ENCODE data around the gene ZMYND8. TPM values are rescaled to one million over a fixed set of nuclear protein-coding genes. Genes with fewer than 3 reads are reported as not detected.

Gene ZMYND8
- polyA plus RNA-seq, 1 donor from 2014 or later: 16.8 TPM

- H3K36me3 ChIP-seq (ENCODE audit: insufficient read depth, low read length): peaks cover 21% of the 10 kb centered on the region
- H3K9ac ChIP-seq (ENCODE audit: low read length): no peak overlapping the region
- TF ChIP-seq MXI1 (conservative IDR thresholded peaks at IDR 0.05; ENCODE audit: poor library complexity, severe bottlenecking): no peak
- TF ChIP-seq POLR2AphosphoS5 (IDR thresholded peaks at IDR 0.05): no peak
- no peak for TF ChIP-seq CTCF (IDR thresholded peaks at IDR 0.05; ENCODE audit: poor library complexity, severe bottlenecking)
- TF ChIP-seq, protein P1, sequence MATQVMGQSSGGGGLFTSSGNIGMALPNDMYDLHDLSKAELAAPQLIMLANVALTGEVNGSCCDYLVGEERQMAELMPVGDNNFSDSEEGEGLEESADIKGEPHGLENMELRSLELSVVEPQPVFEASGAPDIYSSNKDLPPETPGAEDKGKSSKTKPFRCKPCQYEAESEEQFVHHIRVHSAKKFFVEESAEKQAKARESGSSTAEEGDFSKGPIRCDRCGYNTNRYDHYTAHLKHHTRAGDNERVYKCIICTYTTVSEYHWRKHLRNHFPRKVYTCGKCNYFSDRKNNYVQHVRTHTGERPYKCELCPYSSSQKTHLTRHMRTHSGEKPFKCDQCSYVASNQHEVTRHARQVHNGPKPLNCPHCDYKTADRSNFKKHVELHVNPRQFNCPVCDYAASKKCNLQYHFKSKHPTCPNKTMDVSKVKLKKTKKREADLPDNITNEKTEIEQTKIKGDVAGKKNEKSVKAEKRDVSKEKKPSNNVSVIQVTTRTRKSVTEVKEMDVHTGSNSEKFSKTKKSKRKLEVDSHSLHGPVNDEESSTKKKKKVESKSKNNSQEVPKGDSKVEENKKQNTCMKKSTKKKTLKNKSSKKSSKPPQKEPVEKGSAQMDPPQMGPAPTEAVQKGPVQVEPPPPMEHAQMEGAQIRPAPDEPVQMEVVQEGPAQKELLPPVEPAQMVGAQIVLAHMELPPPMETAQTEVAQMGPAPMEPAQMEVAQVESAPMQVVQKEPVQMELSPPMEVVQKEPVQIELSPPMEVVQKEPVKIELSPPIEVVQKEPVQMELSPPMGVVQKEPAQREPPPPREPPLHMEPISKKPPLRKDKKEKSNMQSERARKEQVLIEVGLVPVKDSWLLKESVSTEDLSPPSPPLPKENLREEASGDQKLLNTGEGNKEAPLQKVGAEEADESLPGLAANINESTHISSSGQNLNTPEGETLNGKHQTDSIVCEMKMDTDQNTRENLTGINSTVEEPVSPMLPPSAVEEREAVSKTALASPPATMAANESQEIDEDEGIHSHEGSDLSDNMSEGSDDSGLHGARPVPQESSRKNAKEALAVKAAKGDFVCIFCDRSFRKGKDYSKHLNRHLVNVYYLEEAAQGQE (IDR thresholded peaks at IDR 0.05; ENCODE audit: borderline replicate concordance): no peak
- TF ChIP-seq SMC3 (conservative IDR thresholded peaks at IDR 0.05; ENCODE audit: poor library complexity): no peak
- no peak for TF ChIP-seq RAD21 (conservative IDR thresholded peaks at IDR 0.05)
- TF ChIP-seq EP300 (conservative IDR thresholded peaks at IDR 0.05; ENCODE audit: poor library complexity, severe bottlenecking): no peak
- no peak for TF ChIP-seq TAF1 (IDR thresholded peaks at IDR 0.05; ENCODE audit: low read depth)
- TF ChIP-seq EZH2 (IDR thresholded peaks at IDR 0.05; ENCODE audit: borderline replicate concordance, insufficient read depth, low read length, poor library complexity, severe bottlenecking): no peak
Observed at GRCh38 chr20:47248448-47248966, 108.0 kb downstream of the ZMYND8 start.

DNA sequence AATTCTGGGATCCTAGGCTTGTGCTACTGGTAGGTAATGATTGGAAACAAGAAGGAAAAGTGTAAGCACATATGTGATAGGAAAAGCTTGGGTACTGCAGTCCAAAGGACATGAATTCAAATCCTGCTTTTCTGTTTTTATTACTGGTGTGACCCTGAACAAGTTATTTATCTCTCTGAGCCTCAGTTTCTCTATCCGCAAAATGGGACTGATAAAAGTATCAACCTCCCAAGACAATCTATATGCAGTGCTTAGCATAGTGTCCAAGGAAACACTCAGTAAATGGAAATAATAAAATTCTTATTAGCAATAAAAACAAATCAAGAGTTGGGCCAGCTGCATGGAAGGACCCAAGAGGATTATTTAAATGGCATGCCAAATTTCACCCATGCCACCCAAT, 108.5 kb downstream of the ZMYND8 start:
- TF ChIP-seq CTCF (IDR thresholded peaks at IDR 0.05; ENCODE audit: poor library complexity, severe bottlenecking): no peak
- no peak for TF ChIP-seq EZH2 (IDR thresholded peaks at IDR 0.05; ENCODE audit: borderline replicate concordance, insufficient read depth, low read length, poor library complexity, severe bottlenecking)
- no peak for TF ChIP-seq TAF1 (IDR thresholded peaks at IDR 0.05; ENCODE audit: low read depth)
- TF ChIP-seq SMC3 (conservative IDR thresholded peaks at IDR 0.05; ENCODE audit: poor library complexity): no peak
- TF ChIP-seq EP300 (conservative IDR thresholded peaks at IDR 0.05; ENCODE audit: poor library complexity, severe bottlenecking): no peak
- TF ChIP-seq MXI1 (conservative IDR thresholded peaks at IDR 0.05; ENCODE audit: poor library complexity, severe bottlenecking): no peak
- TF ChIP-seq, protein P1 (IDR thresholded peaks at IDR 0.05; ENCODE audit: borderline replicate concordance): no peak
- TF ChIP-seq POLR2AphosphoS5 (IDR thresholded peaks at IDR 0.05): no peak
- no peak for TF ChIP-seq RAD21 (conservative IDR thresholded peaks at IDR 0.05)
- H3K36me3 ChIP-seq (ENCODE audit: insufficient read depth, low read length): peaks cover 21% of the 10 kb centered on the region

More at GRCh38 chr20:47248448-47248966, 108.0 kb downstream of the ZMYND8 start:
- Histone ChIP-seq H3K9me3 (ENCODE audit: low read length) (no peaks in the 10 kb centered on the region), H3K27me3 (ENCODE audit: insufficient read depth, low read depth, low read length) (no peaks in the 10 kb centered on the region), H3F3A (ENCODE audit: insufficient read depth, low read length, poor library complexity, severe bottlenecking) (no peaks in the 10 kb centered on the region), H3K9me2 (ENCODE audit: insufficient read depth, low read length) (no peaks in the 10 kb centered on the region), H3K79me2 (replicated peaks; ENCODE audit: insufficient read depth, low read length) (no peaks in the 10 kb centered on the region), H2AFZ (ENCODE audit: low read depth, low read length) (no peak overlapping the region), H3K4me3 (ENCODE audit: low read length) (no peak overlapping the region), H3K4me2 (ENCODE audit: low read length) (no peak overlapping the region), H3K27ac (ENCODE audit: low read length) (no peak overlapping the region), H4K20me1 (ENCODE audit: insufficient read depth) (no peaks in the 10 kb centered on the region)

More for the DNA sequence above, 108.5 kb downstream of the ZMYND8 start:
- Histone ChIP-seq H3K9me3 (ENCODE audit: low read length) (no peaks in the 10 kb centered on the region), H3F3A (ENCODE audit: insufficient read depth, low read length, poor library complexity, severe bottlenecking) (no peaks in the 10 kb centered on the region), H2AFZ (ENCODE audit: low read depth, low read length) (no peak overlapping the region), H3K27ac (ENCODE audit: low read length) (no peak overlapping the region), H3K9ac (ENCODE audit: low read length) (no peak overlapping the region), H3K4me3 (ENCODE audit: low read length) (no peak overlapping the region), H3K79me2 (replicated peaks; ENCODE audit: insufficient read depth, low read length) (no peaks in the 10 kb centered on the region), H3K27me3 (ENCODE audit: insufficient read depth, low read depth, low read length) (no peaks in the 10 kb centered on the region), H4K20me1 (ENCODE audit: insufficient read depth) (no peaks in the 10 kb centered on the region), H3K4me2 (ENCODE audit: low read length) (no peak overlapping the region), H3K9me2 (ENCODE audit: insufficient read depth, low read length) (no peaks in the 10 kb centered on the region)
